GM10248 (cell line): ENCODE results near the gene POU2F3.

Experiments used
- CTCF ChIA-PET: fragments of 300-600 bp; sonication (Branson Sonifier 250); formaldehyde crosslinking; extraction: SDS; loops from one replicate; lab custom pipeline; 2021; ENCODE audit warnings: antibody characterized with exemption; lab: Yijun Ruan, JAX
- POLR2A ChIA-PET: fragments of 350-650 bp; sonication (Branson Sonifier 250); formaldehyde crosslinking; extraction: SDS; loops from one replicate; lab custom pipeline; 2020; ENCODE audit warnings: antibody characterized with exemption; lab: Yijun Ruan, JAX
- DNase-seq: peaks from one replicate; pipeline ENCODE4 v3.0.0; 2012; ENCODE audit errors: extremely low spot score
- TF ChIP-seq, protein P1 (sequence below): IDR thresholded peaks from 2 replicates; pipeline ENCODE4 v1.5.1; 2012; ENCODE audit warnings: mild to moderate bottlenecking, low read depth; ENCODE audit errors: extremely low read depth, missing control alignments, control extremely low read depth

POU2F3 gene

DNA sequence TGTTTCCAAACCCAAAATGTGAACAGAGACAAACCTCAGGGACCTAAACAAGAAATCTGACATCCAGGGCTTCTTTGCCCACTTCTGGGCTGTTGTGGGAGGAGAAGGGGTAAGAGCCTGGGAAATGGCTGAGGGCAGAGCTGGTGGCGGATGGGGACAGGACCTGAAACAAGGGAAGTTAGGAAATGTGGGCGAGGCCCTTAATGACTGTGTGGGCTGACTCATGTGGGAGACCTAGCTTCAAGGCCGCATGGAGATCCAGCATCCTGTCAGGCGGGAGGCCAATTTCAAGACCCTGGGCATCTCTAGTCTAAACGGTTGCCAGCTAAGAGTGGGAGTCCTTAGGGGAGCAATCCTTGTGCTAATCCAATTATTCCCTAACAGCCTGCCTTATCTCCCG lies 31.2 kb upstream of the POU2F3 start:
- ChIA-PET CTCF (interaction anchor here (1.6 kb wide), 1 partner anchor 26 kb away, joined by 4 read pairs; no protein-coding TSS in a partner anchor), POLR2A (no interaction called here)
- TF ChIP-seq, protein P1, sequence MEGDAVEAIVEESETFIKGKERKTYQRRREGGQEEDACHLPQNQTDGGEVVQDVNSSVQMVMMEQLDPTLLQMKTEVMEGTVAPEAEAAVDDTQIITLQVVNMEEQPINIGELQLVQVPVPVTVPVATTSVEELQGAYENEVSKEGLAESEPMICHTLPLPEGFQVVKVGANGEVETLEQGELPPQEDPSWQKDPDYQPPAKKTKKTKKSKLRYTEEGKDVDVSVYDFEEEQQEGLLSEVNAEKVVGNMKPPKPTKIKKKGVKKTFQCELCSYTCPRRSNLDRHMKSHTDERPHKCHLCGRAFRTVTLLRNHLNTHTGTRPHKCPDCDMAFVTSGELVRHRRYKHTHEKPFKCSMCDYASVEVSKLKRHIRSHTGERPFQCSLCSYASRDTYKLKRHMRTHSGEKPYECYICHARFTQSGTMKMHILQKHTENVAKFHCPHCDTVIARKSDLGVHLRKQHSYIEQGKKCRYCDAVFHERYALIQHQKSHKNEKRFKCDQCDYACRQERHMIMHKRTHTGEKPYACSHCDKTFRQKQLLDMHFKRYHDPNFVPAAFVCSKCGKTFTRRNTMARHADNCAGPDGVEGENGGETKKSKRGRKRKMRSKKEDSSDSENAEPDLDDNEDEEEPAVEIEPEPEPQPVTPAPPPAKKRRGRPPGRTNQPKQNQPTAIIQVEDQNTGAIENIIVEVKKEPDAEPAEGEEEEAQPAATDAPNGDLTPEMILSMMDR: no peak
- DNase-seq: no peak

DNA sequence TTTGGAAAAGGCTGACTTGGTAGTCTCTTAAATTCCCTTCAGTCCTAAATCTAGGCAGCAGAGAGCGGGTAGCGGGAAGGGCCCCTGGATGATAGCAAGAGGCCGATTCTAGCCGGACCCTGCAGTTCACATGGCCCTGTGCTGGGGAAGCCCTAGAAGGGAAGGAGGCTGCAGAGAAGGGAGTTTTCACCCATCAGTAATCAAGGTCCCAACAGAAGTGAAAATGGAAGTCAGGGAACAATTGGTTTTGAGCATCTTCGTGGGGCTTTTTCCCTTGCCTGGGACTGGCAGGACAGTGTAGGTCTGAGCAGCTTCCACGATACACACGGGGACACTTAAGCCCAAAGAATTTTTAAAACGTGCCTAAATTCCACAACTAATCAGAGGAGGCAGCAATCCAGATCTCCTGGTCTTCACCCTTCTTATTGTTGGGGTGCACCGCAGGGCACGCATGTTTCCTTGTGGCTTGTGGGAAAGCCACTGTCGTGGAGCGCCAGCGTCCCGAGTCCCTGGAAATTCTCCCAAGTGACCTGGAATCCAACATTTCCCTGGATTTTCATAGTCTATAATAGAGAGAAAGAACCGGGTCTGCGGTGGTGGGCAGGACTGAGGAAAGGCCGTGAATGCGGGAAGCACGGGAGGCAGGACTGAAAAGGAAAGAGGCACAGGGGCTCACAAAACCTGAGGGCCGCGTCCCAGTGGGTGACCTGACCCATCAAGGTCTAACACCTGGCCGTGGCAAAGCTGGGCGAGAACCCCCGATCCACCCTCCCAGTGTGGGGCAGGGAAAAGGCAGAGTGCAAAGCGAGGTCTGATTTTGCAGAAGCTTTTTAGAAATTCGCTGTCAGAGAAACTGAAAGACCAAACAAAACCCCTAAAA lies 30.0 kb upstream of the POU2F3 start:
- CTCF ChIA-PET: no interaction called here
- DNase-seq: peak; percentile 37
- TF ChIP-seq, protein P1: no peak
- POLR2A ChIA-PET: no interaction called here

DNA sequence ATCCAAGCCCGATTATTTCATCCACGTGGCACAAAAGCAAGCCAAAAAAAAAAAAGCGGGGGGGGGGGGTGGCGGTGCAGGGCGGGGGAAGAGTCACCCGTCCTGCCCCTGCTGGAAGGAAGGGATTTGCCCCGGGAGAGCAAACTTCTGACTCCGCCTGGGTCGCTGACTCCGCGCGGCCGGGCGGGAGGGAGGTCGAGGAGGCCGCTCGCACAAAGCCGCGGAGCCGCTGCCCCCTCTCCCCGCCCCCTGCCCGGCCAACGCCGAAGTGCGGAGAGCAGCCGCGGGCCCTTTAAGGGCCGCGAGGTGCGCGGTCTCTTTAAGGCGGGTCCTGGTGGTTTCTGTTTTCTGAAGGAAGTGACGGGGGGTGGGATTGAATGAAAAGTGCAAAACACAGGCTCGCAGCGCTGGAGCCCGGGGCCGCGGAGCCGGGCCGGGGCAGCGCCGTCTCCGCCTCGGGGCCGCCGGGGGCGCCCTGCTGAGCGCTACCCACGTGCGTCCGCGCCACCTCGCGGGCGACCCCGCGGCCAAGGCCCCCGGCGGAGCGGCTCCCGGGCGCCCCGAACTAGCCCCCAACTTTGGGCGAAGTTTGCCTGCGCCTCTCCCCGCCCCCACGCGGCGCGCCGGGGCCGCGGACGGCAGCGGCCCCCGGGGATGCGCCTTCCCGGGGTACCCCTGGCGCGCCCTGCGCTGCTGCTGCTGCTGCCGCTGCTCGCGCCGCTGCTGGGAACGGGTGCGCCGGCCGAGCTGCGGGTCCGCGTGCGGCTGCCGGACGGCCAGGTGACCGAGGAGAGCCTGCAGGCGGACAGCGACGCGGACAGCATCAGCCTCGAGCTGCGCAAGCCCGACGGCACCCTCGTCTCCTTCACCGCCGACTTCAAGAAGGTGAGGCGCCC lies 29.1 kb upstream of the POU2F3 start, which contains the start of gene OAF:
Gene OAF, plus strand, starts transcription at position 407 of the 896 bp plus-strand sequence. Its CDS starts 248 bp downstream, at position 655.
- POLR2A ChIA-PET: no interaction called here
- TF ChIP-seq, protein P1: peak; percentile 31
- DNase-seq: peak; percentile 89
- CTCF ChIA-PET: no interaction called here

- CTCF ChIA-PET: interaction anchor here (1.2 to 6.1 kb wide), 7 partner anchors 15 to 91 kb away, joined by 3 to 36 read pairs (median 5); no protein-coding TSS in a partner anchor
- TF ChIP-seq, protein P1: no peak
- no peak for DNase-seq
Observed at GRCh38 chr11:120211522-120212258, 28.2 kb upstream of the POU2F3 start.

GRCh38 chr11:120212259-120212878 lies 27.6 kb upstream of the POU2F3 start:
- POLR2A ChIA-PET: no interaction called here
- TF ChIP-seq, protein P1: no peak
- CTCF ChIA-PET: interaction anchor here (1.2 to 6.1 kb wide), 9 partner anchors 13 to 91 kb away, joined by 3 to 36 read pairs (median 6); no protein-coding TSS in a partner anchor

More at GRCh38 chr11:120211522-120212258, 28.2 kb upstream of the POU2F3 start:
- POLR2A ChIA-PET: no interaction called here

More at GRCh38 chr11:120212259-120212878, 27.6 kb upstream of the POU2F3 start:
- DNase-seq: no peak
